Esophagus squamous epithelium (tissue), 5 donors: ENCODE data around the gene QKI. TPM values are rescaled to one million over a fixed set of nuclear protein-coding genes. Genes with fewer than 3 reads are reported as not detected.

ENCODE experiments used
- DNase-seq: peaks from one replicate; lab custom pipeline; 2025; lab: John Stamatoyannopoulos, UW
- H3K27ac ChIP-seq, 4 donors: fragments of 200-600 bp; sonication (generic); one replicate each; pipeline ENCODE4 v1.5.1; 2016 to 2019; ENCODE audit warnings: mild to moderate bottlenecking in 1 of 4
- H3K27me3 ChIP-seq, 4 donors: fragments of 200-600 bp; sonication (generic); 1 replicate in 3 of 4; 2 replicates in 1 of 4; pipeline versions ENCODE4 v1.5.1 to v1.6.0; 2017 to 2021; ENCODE audit warnings: antibody characterized with exemption in 1 of 4
- H3K36me3 ChIP-seq, 3 donors: fragments of 200-600 bp; sonication (generic); one replicate each; pipeline ENCODE4 v1.5.1; 2016 to 2019
- H3K4me1 ChIP-seq, 3 donors: fragments of 200-600 bp; sonication (generic); one replicate each; pipeline ENCODE4 v1.5.1; 2017 to 2019
- H3K4me3 ChIP-seq, 4 donors: fragments of 200-600 bp; sonication (generic); 1 replicate in 3 of 4; 2 replicates in 1 of 4; pipeline ENCODE4 v1.5.1; 2016 to 2019; ENCODE audit warnings: mild to moderate bottlenecking in 2 of 4, moderate library complexity in 1 of 4
- H3K9me3 ChIP-seq, 3 donors: fragments of 200-600 bp; sonication (generic); one replicate each; pipeline ENCODE4 v1.5.1; 2016 to 2019
- CTCF ChIP-seq, 6 experiments: fragments of 450-650 bp in 4 of 6; fragments of 200-600 bp in 2 of 6; sonication (generic) in 2 of 6; IDR thresholded peaks; one replicate each; pipeline ENCODE4 v1.5.1; 2016 to 2019; ENCODE audit warnings: antibody characterized with exemption in 6 of 6, mild to moderate bottlenecking in 4 of 6, moderate library complexity in 4 of 6
- POLR2A ChIP-seq, 4 donors: fragments of 450-650 bp; IDR thresholded peaks; one replicate each; pipeline ENCODE4 v1.6.1; 2017; ENCODE audit warnings: antibody characterized with exemption in 4 of 4, mild to moderate bottlenecking in 4 of 4, moderate library complexity in 3 of 4
- WGBS, 2 donors: methylation state at CpG; one replicate each; pipeline ENCODE4 v1.1.5; 2018; 5-methylcytosine and 5-hydroxymethylcytosine counted together
- intact Hi-C: fragments of 100-400 bp; cut with DNase I; formaldehyde crosslinking; loops from one replicate; pipeline ENCODE4 v1.15.0; 2022
- total RNA-seq, 4 donors: library from RNA; depleted of rRNA; stranded (reverse); fragments of >200 nt; gene quantifications; one replicate each; pipeline ENCODE4 v1.1.0, GENCODE V29; 2016
- donor health status: DM: yes; HTN: yes; CAD: no.

The QKI gene
- total RNA-seq, 4 donors from 2014 or later: 46.2 to 149 (median 65.4) TPM

DNA sequence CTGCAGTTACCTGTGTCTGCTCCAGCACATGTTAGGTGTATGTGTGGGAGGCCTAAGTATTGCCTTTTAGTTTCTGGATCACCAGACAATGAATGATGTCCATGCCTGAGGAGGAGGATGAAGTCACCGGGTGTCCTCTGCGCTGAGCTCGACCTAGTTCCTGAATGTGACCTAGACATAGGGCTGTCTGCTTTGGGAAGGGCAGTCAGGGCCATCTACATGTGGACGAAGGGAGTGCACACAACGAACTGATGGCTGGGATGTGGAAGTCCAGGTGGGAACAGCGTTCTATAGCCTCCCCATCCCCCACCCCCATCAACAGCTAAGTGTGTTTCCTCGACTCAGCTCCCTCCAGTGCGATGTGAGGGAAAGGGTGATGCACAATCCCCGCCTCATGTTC lies 186.3 kb downstream of the QKI start:
- H3K27me3 ChIP-seq: no peaks in the 10 kb centered on the region
- H3K36me3 ChIP-seq: no peaks in the 10 kb centered on the region
- no peak for TF ChIP-seq POLR2A (IDR thresholded peaks at IDR 0.05)
- no peak for TF ChIP-seq CTCF (IDR thresholded peaks at IDR 0.05)
- H3K4me1 ChIP-seq: no peaks in the 10 kb centered on the region
- no peak overlapping the region for H3K27ac ChIP-seq
- no peak for DNase-seq
- no peak overlapping the region for H3K4me3 ChIP-seq
- 91 to 95% methylated on average over 3 to 9 of the region's 9 CpGs for WGBS, 2 donors
- H3K9me3 ChIP-seq: no peaks in the 10 kb centered on the region
- intact Hi-C loops: no loop called here

DNA sequence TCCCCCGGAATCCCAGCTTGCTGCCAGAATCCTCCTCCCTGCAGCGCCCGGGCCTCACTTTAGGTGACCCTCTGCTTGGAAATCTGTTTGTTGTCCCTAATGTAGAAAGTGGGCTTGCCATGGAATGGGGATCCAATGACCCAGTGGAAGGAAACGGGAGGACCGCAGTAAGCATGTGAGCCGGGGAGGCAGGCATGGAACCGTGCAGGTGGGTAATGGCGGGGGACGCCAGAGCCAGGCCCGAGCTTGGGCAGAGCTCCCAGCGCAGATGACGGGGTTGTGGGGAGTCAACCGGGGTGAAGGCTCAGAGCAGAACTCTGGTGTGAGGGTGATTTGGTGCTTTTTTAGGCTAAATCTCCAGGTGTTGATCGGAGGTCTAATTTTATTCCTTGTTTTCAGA lies 188.3 kb downstream of the QKI start:
- Histone ChIP-seq H3K4me3 (no peak overlapping the region), H3K36me3 (no peaks in the 10 kb centered on the region), H3K27ac (no peak overlapping the region), H3K27me3 (no peaks in the 10 kb centered on the region), H3K4me1 (no peaks in the 10 kb centered on the region), H3K9me3 (no peaks in the 10 kb centered on the region)
- 86 to 91% methylated on average over 6 to 14 of the region's 14 CpGs for WGBS, 2 donors
- intact Hi-C loops: no loop called here
- DNase-seq: no peak
- TF ChIP-seq POLR2A (IDR thresholded peaks at IDR 0.05): no peak
- no peak for TF ChIP-seq CTCF (IDR thresholded peaks at IDR 0.05)

GRCh38 chr6:163603395-163603794 lies 188.9 kb downstream of the QKI start:
- no peaks in the 10 kb centered on the region for H3K9me3 ChIP-seq
- intact Hi-C loops: no loop called here
- no peaks in the 10 kb centered on the region for H3K36me3 ChIP-seq
- TF ChIP-seq CTCF (IDR thresholded peaks at IDR 0.05) (no peak), POLR2A (IDR thresholded peaks at IDR 0.05) (no peak)
- no peak overlapping the region for H3K4me3 ChIP-seq
- DNase-seq: no peak
- H3K4me1 ChIP-seq: no peaks in the 10 kb centered on the region
- no peaks in the 10 kb centered on the region for H3K27me3 ChIP-seq
- no peak overlapping the region for H3K27ac ChIP-seq
- WGBS, 2 donors: 70 to 85% methylated on average over 2 of the region's 2 CpGs

- intact Hi-C loops: no loop called here
- TF ChIP-seq CTCF (IDR thresholded peaks at IDR 0.05) (no peak), POLR2A (IDR thresholded peaks at IDR 0.05) (no peak)
Observed at GRCh38 chr6:163605385-163606097, 191.0 kb downstream of the QKI start.

GRCh38 chr6:163607792-163608191 lies 193.3 kb downstream of the QKI start:
- H3K4me1 ChIP-seq: no peaks in the 10 kb centered on the region
- 78 to 91% methylated on average over 7 to 10 of the region's 10 CpGs for WGBS, 2 donors
- H3K4me3 ChIP-seq: no peak overlapping the region
- intact Hi-C loops: no loop called here
- H3K9me3 ChIP-seq: no peaks in the 10 kb centered on the region
- no peaks in the 10 kb centered on the region for H3K27me3 ChIP-seq
- H3K36me3 ChIP-seq: no peaks in the 10 kb centered on the region
- TF ChIP-seq POLR2A (IDR thresholded peaks at IDR 0.05) (no peak), CTCF (IDR thresholded peaks at IDR 0.05) (no peak)
- DNase-seq: no peak
- no peak overlapping the region for H3K27ac ChIP-seq

More at GRCh38 chr6:163605385-163606097, 191.0 kb downstream of the QKI start:
- no peaks in the 10 kb centered on the region for H3K27me3 ChIP-seq
- H3K27ac ChIP-seq: no peak overlapping the region
- H3K4me1 ChIP-seq: no peaks in the 10 kb centered on the region
- 65 to 73% methylated on average over 4 of the region's 4 CpGs for WGBS, 2 donors
- no peak overlapping the region for H3K4me3 ChIP-seq
- H3K9me3 ChIP-seq: no peaks in the 10 kb centered on the region
- H3K36me3 ChIP-seq: no peaks in the 10 kb centered on the region
- DNase-seq: no peak
